HUES48 (cell line): Measurements from ENCODE around the gene BUD23.

Experiments used
- H3K27ac ChIP-seq: one replicate; pipeline ENCODE4 v1.7.0; 2013; ENCODE audit warnings: low read depth, low read length, inconsistent platforms
- H3K27me3 ChIP-seq: 2 replicates; pipeline ENCODE4 v1.6.1; 2013; ENCODE audit warnings: mild to moderate bottlenecking, low read length; ENCODE audit not compliant: control insufficient read depth, insufficient read depth
- H3K36me3 ChIP-seq: 2 replicates; pipeline ENCODE4 v1.6.1; 2013; ENCODE audit warnings: low read length; ENCODE audit not compliant: control insufficient read depth, insufficient read depth
- H3K4me1 ChIP-seq: 2 replicates; pipeline ENCODE4 v1.6.1; 2013; ENCODE audit warnings: mild to moderate bottlenecking, low read length; ENCODE audit not compliant: control insufficient read depth, insufficient read depth
- H3K4me3 ChIP-seq: 2 replicates; pipeline ENCODE4 v1.5.1; 2013; ENCODE audit warnings: mild to moderate bottlenecking, low read depth, low read length
- H3K9ac ChIP-seq: 2 replicates; pipeline ENCODE4 v1.6.1; 2013; ENCODE audit warnings: mild to moderate bottlenecking, low read depth, low read length, moderate library complexity
- H3K9me3 ChIP-seq: 2 replicates; pipeline ENCODE4 v1.6.1; 2013; ENCODE audit warnings: low read length; ENCODE audit not compliant: control insufficient read depth, insufficient read depth

BUD23 gene

DNA sequence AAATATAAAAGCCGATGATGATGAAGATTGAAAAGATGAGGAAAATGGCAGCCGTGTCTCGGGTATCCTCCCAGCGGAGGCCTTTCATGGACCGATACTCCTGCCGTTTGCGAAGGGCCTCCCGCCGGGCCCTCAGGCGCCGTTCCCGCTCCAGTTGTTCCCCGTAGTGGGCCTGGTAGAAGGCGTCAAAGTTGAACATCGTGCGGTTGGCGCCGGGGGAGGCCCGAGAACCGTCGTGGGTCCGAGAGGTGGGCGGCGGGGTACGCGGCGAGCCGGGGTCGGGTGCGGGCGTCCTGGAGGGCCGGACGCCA is 697 bp upstream of the BUD23 start:
- Histone ChIP-seq H3K4me1 (peaks cover 6% of the 10 kb centered on the region; the same call in 1 of the 2 replicates), H3K36me3 (peaks cover 32% of the 10 kb centered on the region), H3K27me3 (no peaks in the 10 kb centered on the region), H3K9ac (peak overlapping the region; percentile 76), H3K4me3 (peak overlapping the region; percentile 80), H3K9me3 (no peaks in the 10 kb centered on the region), H3K27ac (peak overlapping the region; percentile 84)

DNA sequence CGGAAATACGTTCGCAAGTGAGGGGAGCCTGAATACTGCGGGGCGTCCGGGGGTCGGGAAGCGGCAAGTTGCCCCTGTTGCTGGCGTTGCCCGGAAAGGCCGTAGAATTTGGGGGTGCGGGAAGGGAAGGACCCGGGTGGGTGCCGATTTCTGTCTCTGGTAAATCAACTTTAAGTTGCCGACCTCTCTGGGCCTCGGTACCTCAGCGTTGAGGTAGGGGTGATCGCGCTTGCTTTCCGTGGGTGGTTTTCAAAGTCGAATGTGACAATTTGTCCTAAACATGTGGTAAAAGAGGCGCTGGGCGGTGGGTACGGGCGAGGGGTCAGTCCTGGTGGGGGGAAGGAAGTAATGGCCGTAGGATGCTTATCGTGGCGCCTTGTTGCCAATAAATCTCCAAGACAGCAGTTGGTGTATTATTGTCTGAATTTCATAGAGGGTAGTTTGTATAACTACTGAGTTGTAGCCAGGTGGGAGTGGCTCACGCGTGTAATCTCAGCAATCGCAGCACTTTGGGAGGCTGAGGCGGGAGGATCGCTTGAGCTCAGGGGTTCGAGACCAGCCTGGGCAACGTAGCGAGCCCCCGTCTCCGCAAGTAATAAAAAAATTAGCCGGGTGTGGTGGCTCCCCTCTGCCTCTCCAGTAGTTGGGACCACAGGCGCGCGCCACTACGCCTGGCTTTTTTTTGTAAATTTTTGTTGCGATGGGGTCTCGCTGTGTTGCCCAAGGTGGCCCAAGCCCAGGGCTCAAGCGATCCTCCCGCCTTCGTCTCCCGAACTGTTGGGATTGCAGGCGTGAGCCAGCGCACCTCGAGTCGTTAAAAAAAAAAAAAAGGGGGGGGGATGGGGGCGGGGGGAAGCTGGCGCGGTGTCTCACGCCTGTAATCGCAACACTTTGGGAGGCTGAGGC is 644 bp downstream of the BUD23 start:
- H3K9me3 ChIP-seq, result no peaks in the 10 kb centered on the region
- H3K36me3 ChIP-seq, result peaks cover 33% of the 10 kb centered on the region
- H3K27me3 ChIP-seq, result no peaks in the 10 kb centered on the region
- peak overlapping the region; percentile 80 for H3K4me3 ChIP-seq
- peaks cover 6% of the 10 kb centered on the region; the same call in 1 of the 2 replicates for H3K4me1 ChIP-seq
- H3K9ac ChIP-seq, result peak overlapping the region; percentile 93
- H3K27ac ChIP-seq, result peak overlapping the region; percentile 75

DNA sequence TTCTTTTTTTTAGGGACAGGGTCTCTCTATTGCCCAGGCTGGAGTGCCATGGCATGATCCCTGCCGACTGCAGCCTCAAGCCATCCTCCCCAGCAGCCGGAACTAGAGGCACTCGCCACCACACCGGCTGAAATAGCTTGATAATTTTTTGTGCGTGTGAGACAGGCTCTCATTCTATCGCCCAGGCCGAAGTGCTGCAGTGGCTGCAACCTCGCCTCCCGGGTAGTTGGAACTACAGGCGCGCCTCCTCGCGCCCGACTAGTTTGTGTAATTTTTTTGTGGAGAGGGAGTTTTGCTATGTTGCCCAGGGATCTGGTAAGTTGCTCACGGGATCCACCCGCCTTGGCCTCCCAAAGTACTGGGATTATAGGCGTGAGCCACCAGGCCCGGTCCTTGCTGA is 1.9 kb downstream of the BUD23 start:
- no peaks in the 10 kb centered on the region for H3K9me3 ChIP-seq
- H3K9ac ChIP-seq, result no peak overlapping the region
- H3K27me3 ChIP-seq, result no peaks in the 10 kb centered on the region
- H3K4me1 ChIP-seq, result peaks cover 6% of the 10 kb centered on the region; the same call in 1 of the 2 replicates
- H3K36me3 ChIP-seq, result peaks cover 40% of the 10 kb centered on the region
- no peak overlapping the region for H3K4me3 ChIP-seq
- H3K27ac ChIP-seq, result no peak overlapping the region

DNA sequence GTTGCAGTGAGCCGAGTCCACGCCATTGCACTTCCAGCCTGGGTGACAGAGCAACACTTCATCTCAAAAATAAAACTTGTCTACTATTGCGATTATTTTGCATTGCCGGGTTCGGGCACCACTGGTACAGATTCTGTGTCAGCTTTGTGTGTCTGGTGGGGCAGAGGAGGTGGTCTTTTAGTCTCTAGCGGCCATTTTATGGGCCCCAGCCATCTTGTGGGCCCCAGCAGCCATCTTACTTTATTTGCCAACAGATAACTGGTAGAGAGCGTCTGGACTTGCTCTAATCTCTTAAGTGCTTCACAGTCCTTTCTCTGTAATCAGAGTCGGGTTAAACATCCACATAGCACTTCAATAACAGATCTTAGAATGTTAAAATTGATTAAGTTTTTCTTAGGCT is 4.9 kb downstream of the BUD23 start:
- H3K27me3 ChIP-seq, result no peaks in the 10 kb centered on the region
- H3K27ac ChIP-seq, result no peak overlapping the region
- no peak overlapping the region for H3K9ac ChIP-seq
- no peaks in the 10 kb centered on the region for H3K9me3 ChIP-seq
- H3K4me3 ChIP-seq, result no peak overlapping the region
- no peaks in the 10 kb centered on the region for H3K4me1 ChIP-seq
- H3K36me3 ChIP-seq, result peaks cover 70% of the 10 kb centered on the region

DNA sequence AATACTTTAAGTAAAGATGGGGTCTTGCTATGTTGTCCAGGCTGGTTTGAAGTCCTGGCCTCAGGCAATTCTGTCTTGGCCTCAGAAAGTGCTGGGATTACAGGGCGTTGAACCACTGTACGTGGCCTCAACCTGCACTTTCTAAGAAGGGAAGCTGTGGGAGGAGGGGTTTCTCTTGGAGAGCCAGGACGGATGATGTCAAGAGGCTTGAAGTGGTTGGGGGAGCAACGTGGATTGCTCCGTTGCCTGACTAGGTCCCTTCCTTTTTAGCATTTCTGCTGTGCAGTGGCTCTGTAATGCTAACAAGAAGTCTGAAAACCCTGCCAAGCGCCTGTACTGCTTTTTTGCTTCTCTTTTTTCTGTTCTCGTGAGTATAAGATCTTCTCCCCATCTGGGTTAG is 7.2 kb downstream of the BUD23 start:
- Histone ChIP-seq H3K36me3 (peaks cover 92% of the 10 kb centered on the region), H3K4me1 (no peaks in the 10 kb centered on the region), H3K27ac (no peak overlapping the region), H3K4me3 (no peak overlapping the region), H3K9me3 (no peaks in the 10 kb centered on the region), H3K9ac (no peak overlapping the region), H3K27me3 (no peaks in the 10 kb centered on the region)

DNA sequence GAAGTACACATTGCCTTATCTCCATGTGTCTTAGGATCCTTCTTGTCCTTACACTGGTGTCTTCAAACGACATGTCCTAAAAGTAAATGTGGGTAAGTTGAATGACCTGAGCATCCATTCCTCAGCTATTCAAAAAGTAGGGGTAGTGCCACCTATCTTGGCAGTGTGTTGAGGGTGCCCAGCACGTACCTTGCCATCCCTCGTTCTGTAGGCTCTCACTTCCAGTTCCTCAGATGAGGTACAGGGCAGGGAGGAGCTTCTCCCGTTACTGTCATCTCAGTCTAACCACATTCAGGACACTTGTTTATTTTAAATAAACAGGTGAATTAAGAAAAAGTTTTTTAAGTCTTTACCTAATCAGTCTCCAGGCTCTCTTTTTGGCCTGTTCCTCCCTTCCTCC is 13.0 kb downstream of the BUD23 start:
- no peaks in the 10 kb centered on the region for H3K27me3 ChIP-seq
- H3K36me3 ChIP-seq, result peaks cover 83% of the 10 kb centered on the region
- H3K4me1 ChIP-seq, result no peaks in the 10 kb centered on the region
- no peaks in the 10 kb centered on the region for H3K9me3 ChIP-seq
- no peak overlapping the region for H3K9ac ChIP-seq
- H3K27ac ChIP-seq, result no peak overlapping the region
- H3K4me3 ChIP-seq, result no peak overlapping the region

DNA sequence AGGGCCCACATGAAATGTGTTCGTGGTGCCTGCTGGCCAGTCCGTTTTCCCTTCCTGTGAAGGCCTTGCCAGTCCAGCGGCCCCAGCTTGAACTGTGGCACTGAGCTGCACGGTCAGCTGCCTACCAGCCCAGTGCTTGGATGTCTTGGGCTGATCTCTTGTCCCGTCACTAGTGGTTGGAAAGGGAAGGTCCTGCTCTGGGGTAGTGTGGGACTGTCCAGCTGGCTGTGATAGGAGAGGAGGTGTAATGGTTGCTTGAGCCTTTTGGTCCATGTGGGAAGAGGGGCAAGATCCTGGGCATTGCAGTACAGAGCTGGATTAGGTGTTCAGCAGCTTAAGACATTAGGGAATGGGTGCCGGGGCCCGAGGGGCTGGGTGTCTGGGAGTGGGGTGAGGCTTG is 15.0 kb downstream of the BUD23 start:
- H3K9ac ChIP-seq, result no peak overlapping the region
- H3K9me3 ChIP-seq, result no peaks in the 10 kb centered on the region
- no peak overlapping the region for H3K27ac ChIP-seq
- no peak overlapping the region for H3K4me3 ChIP-seq
- H3K27me3 ChIP-seq, result no peaks in the 10 kb centered on the region
- H3K36me3 ChIP-seq, result peaks cover 68% of the 10 kb centered on the region
- H3K4me1 ChIP-seq, result peaks cover 5% of the 10 kb centered on the region; the same call in 1 of the 2 replicates

DNA sequence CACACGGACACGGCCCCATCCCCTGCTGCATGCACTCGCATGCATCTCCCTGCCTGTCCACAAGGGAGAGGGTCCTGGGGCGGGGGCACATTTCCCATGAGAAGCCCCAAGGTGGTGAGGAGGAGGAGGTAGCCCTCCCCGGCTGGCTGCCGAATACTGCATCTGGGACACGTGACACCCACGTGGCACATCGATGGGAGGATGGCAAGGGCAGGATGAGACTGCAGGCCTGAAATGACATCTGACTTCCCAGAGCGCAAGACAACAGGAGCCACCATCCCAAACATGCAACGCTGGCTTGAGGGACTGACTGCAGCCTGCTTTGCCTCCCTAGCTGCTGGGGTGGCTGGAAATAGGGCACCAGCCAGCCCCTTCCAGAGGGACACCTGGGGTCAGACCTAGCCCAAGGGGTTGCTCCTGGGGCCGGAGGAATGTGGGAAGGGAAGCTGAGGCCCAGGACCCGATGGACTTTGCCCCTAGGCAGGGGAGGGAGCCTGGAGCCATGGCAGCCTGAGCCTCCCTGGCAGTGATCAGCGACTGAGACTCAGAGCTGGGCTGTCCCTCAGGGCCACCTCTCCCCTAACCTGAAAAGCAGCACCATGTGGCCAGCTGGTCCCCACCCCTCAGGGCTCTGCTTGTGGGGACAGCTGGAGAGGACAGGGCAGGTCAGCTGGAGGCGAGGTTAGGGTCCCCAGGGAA is 16.1 kb downstream of the BUD23 start:
- Histone ChIP-seq H3K27me3 (no peaks in the 10 kb centered on the region), H3K9me3 (no peaks in the 10 kb centered on the region), H3K27ac (no peak overlapping the region), H3K36me3 (peaks cover 57% of the 10 kb centered on the region), H3K4me3 (no peak overlapping the region), H3K4me1 (peaks cover 12% of the 10 kb centered on the region; the same call in 1 of the 2 replicates), H3K9ac (no peak overlapping the region)

DNA sequence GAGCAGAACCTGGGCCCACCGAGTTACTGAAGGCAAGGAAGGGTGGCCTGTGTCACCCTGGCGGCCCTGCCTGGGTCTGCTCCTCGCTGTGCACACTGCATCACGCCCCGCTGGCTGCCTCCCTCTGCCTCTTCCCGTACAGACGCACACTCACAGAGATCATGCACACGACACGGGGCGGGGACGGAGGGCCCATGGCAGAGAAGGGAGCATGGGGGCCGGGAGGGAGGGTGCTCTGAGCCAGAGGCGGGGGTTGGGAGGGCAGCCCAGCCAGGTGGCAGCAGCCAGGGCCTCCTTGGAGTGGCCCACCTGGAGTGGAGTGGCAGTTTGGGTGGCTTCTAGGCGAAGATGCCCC is 16.6 kb downstream of the BUD23 start:
- Histone ChIP-seq H3K27ac (no peak overlapping the region), H3K36me3 (peaks cover 52% of the 10 kb centered on the region), H3K9ac (no peak overlapping the region), H3K9me3 (no peaks in the 10 kb centered on the region), H3K4me3 (no peak overlapping the region), H3K27me3 (no peaks in the 10 kb centered on the region), H3K4me1 (peaks cover 15% of the 10 kb centered on the region; the same call in 1 of the 2 replicates)

DNA sequence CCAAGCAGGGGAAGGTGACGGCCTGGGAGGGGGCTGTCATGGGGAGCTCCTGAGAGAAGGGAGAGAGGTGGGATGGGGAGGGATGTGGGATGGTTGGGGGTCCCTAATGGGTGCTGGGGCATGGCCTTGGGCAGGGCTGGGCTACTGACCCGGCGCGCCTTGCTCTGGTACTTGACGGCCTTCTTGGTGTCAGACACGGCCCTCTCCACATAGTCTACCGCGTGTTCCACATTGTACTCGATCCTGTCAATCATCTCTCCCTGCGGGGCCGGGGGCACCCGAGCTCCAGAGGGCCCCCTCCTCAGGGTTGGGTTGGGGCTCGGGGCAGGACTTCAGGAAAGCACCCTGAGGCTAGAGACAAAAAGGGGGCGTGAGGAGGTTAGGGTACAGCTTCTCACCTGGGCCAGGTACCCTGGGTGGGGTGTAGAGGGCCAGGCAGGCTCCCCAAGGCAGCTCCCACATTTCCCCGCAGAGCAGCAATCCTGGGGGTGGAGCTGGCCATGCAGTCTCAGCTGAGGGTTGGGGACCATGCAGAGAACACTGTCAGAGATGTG is 17.3 kb downstream of the BUD23 start:
- Histone ChIP-seq H3K27ac (no peak overlapping the region), H3K36me3 (peaks cover 48% of the 10 kb centered on the region), H3K4me1 (peaks cover 15% of the 10 kb centered on the region; the same call in 1 of the 2 replicates), H3K9me3 (no peaks in the 10 kb centered on the region), H3K4me3 (no peak overlapping the region), H3K9ac (no peak overlapping the region), H3K27me3 (no peaks in the 10 kb centered on the region)
